Fibroblast of lung (primary cell): Measurements from ENCODE around the gene RAB36. TPM values are rescaled to one million over a fixed set of nuclear protein-coding genes. Genes with fewer than 3 reads are reported as not detected.

ENCODE experiments used
- DNase-seq, 2 donors: peaks; one replicate each; pipeline versions ENCODE4 v3.0.0 to v3.0.0-alpha.2; 2010; ENCODE audit warnings: low read depth in 2 of 2
- H2AFZ ChIP-seq: 2 replicates; pipeline ENCODE4 v1.5.1; 2012; ENCODE audit warnings: low read length, control low read depth, inconsistent platforms
- H3K27ac ChIP-seq: 2 replicates; pipeline ENCODE4 v1.5.1; 2011; ENCODE audit warnings: low read length, control low read depth; ENCODE audit not compliant: insufficient read depth
- H3K27me3 ChIP-seq: 2 replicates; pipeline ENCODE4 v1.5.1; 2011; ENCODE audit warnings: mild to moderate bottlenecking, low read length; ENCODE audit not compliant: control insufficient read depth, insufficient read depth
- H3K36me3 ChIP-seq: 2 replicates; pipeline ENCODE4 v1.5.1; 2011; ENCODE audit warnings: low read length; ENCODE audit not compliant: control insufficient read depth, insufficient read depth
- H3K4me1 ChIP-seq: 2 replicates; pipeline ENCODE4 v1.5.1; 2011; ENCODE audit warnings: low read length; ENCODE audit not compliant: control insufficient read depth, insufficient read depth; ENCODE audit errors: extremely low read depth
- H3K4me2 ChIP-seq: 2 replicates; pipeline ENCODE4 v1.5.1; 2011; ENCODE audit warnings: low read length, control low read depth; ENCODE audit not compliant: insufficient read depth; ENCODE audit errors: extremely low read depth
- H3K4me3 ChIP-seq, 4 experiments: fragments of 200-600 bp in 1 of 4; sonication (generic) in 1 of 4; replicated peaks in 1 of 4; 2 replicates each; pipeline ENCODE4 v1.5.1; 2011 to 2016; ENCODE audit warnings: low read length in 4 of 4, low read depth in 3 of 4, mild to moderate bottlenecking in 3 of 4, control low read depth in 2 of 4, inconsistent platforms in 1 of 4, mixed read lengths in 1 of 4; ENCODE audit not compliant: insufficient read depth in 1 of 4; ENCODE audit errors: control extremely low read depth in 1 of 4
- H3K79me2 ChIP-seq: 2 replicates; pipeline ENCODE4 v1.5.1; 2012; ENCODE audit warnings: mild to moderate bottlenecking, low read length, inconsistent platforms; ENCODE audit not compliant: control insufficient read depth, insufficient read depth
- H3K9ac ChIP-seq: 2 replicates; pipeline ENCODE4 v1.5.1; 2011; ENCODE audit warnings: mild to moderate bottlenecking, low read length, control low read depth; ENCODE audit not compliant: insufficient read depth
- H3K9me3 ChIP-seq: 2 replicates; pipeline ENCODE4 v1.5.1; 2012; ENCODE audit warnings: low read depth, low read length; ENCODE audit not compliant: control insufficient read depth, insufficient read depth
- H4K20me1 ChIP-seq: 2 replicates; pipeline ENCODE4 v1.5.1; 2011; ENCODE audit warnings: low read length; ENCODE audit not compliant: control insufficient read depth, insufficient read depth; ENCODE audit errors: extremely low read depth
- CTCF ChIP-seq, 2 donors: IDR thresholded peaks in 1 of 2; conservative IDR thresholded peaks in 1 of 2; 1 replicate in 1 of 2; 2 replicates in 1 of 2; pipeline ENCODE4 v1.5.1; 2011 to 2012; ENCODE audit warnings: low read length in 2 of 2, control low read depth in 1 of 2, inconsistent platforms in 1 of 2, low read depth in 1 of 2, mild to moderate bottlenecking in 1 of 2
- EZH2 ChIP-seq: IDR thresholded peaks from 2 replicates; pipeline ENCODE4 v1.5.1; 2012; ENCODE audit warnings: low read length, control low read depth, mild to moderate bottlenecking; ENCODE audit errors: missing control alignments
- polyA plus RNA-seq, 2 donors: library from polyadenylated mRNA; depleted of rRNA in 1 of 2; stranded (reverse) in 1 of 2; unstranded in 1 of 2; fragments of >200 nt; gene quantifications; 2 replicates each; pipeline ENCODE4 v1.2.1, GENCODE V29; 2011 to 2012; ENCODE audit warnings: missing spikeins in 1 of 2
- total RNA-seq: library from RNA; depleted of rRNA; stranded (reverse); fragments of >200 nt; gene quantifications from 2 replicates; pipeline ENCODE4 v1.2.1, GENCODE V29; 2014

Gene RAB36
- total and polyA plus RNA-seq, 2 donors (not counting 1 experiment from before 2014, with no cell fraction given), result 2.5 to 3.7 TPM

- DNase-seq, result no peak
- no peaks in the 10 kb centered on the region for H4K20me1 ChIP-seq
- peaks cover 16% of the 10 kb centered on the region for H3K79me2 ChIP-seq
- H3K27me3 ChIP-seq, result no peaks in the 10 kb centered on the region
- H3K4me3 ChIP-seq, result no peak overlapping the region
- H3K9ac ChIP-seq, result no peak overlapping the region
- H3K4me2 ChIP-seq, result no peak overlapping the region
- H2AFZ ChIP-seq, result no peak overlapping the region
- H3K4me1 ChIP-seq, result peaks cover 8% of the 10 kb centered on the region
- H3K27ac ChIP-seq, result no peak overlapping the region
- no peaks in the 10 kb centered on the region for H3K9me3 ChIP-seq
- TF ChIP-seq CTCF (conservative IDR thresholded peaks at IDR 0.05 in 1 of 2, IDR thresholded peaks at IDR 0.05 in 1 of 2; ENCODE audit: low read depth in 1 of 2, low read length in 2 of 2) (no peak), EZH2 (no peak)
- no peaks in the 10 kb centered on the region for H3K36me3 ChIP-seq
Observed at GRCh38 chr22:23212061-23213021, 67.1 kb downstream of the RAB36 start.

- Histone ChIP-seq H3K4me3 (no peak overlapping the region), H3K27me3 (no peaks in the 10 kb centered on the region), H4K20me1 (no peaks in the 10 kb centered on the region), H3K4me2 (no peak overlapping the region), H3K4me1 (peaks cover 8% of the 10 kb centered on the region), H3K79me2 (peaks cover 22% of the 10 kb centered on the region), H2AFZ (no peak overlapping the region), H3K36me3 (no peaks in the 10 kb centered on the region), H3K9me3 (no peaks in the 10 kb centered on the region), H3K27ac (no peak overlapping the region), H3K9ac (no peak overlapping the region)
- DNase-seq, result no peak
- TF ChIP-seq EZH2, result no peak
- no peak for TF ChIP-seq CTCF (conservative IDR thresholded peaks at IDR 0.05 in 1 of 2, IDR thresholded peaks at IDR 0.05 in 1 of 2; ENCODE audit: low read depth in 1 of 2, low read length in 2 of 2)
Observed at GRCh38 chr22:23213022-23213555, 67.8 kb downstream of the RAB36 start.

DNA sequence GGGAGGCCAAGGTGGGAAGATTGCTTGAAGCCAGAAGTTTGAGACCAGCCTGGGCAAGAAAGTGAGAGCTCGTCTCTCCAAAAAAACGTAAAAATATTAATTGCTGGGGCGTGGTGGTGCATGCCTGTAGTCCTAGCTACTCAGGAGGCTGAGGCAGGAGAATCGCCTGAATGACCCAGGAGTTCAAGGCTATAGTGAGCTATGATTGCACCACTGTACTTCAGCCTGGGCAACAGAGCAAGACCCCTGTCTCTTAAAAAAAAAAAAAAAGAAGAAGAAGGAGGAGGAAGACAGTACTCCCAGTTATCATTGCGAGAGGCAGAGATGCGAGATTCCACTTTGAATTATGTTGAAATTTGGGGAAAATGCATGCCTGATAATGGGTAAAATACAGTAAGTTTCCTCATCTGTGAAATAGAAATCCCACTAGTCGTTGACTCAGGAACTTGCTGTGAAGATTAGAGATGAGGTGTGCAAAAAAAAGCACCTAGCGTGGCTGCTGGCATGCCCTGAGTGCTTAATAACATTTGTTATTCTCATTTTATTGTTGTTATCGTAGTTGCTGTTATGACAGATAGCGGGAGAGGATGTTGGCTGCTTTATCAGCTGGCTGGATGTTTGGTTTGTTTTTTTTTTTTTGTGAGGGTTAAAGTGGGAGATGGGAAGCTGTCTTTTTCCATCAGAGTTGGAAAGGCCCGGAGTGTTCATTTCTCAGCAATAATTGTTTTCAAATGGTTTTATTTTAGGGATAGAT, 68.5 kb downstream of the RAB36 start:
- Histone ChIP-seq H3K27ac (no peak overlapping the region), H3K27me3 (no peaks in the 10 kb centered on the region), H3K4me3 (no peak overlapping the region), H4K20me1 (no peaks in the 10 kb centered on the region), H2AFZ (no peak overlapping the region), H3K79me2 (peaks cover 26% of the 10 kb centered on the region), H3K36me3 (no peaks in the 10 kb centered on the region), H3K9ac (no peak overlapping the region), H3K4me2 (no peak overlapping the region), H3K9me3 (no peaks in the 10 kb centered on the region), H3K4me1 (peaks cover 13% of the 10 kb centered on the region)
- TF ChIP-seq EZH2 (no peak), CTCF (conservative IDR thresholded peaks at IDR 0.05 in 1 of 2, IDR thresholded peaks at IDR 0.05 in 1 of 2; ENCODE audit: low read depth in 1 of 2, low read length in 2 of 2) (no peak)
- no peak for DNase-seq
